Activated naive CD4-positive, alpha-beta T cell treated with anti-CD3 and anti-CD28 coated beads, Interleukin-2, amount 50 U/mL, for 72 hours (primary cell): ENCODE measurements around the gene SLC36A1. TPM values are rescaled to one million over a fixed set of nuclear protein-coding genes. Genes with fewer than 3 reads are reported as not detected.

Experiments
- ATAC-seq, 2 donors: fragments of 150-1000 bp; cut with Tn5 transposase; 2 replicates each; pipeline ENCODE4 v1.10.0; 2021; ENCODE audit warnings: mild to moderate bottlenecking in 2 of 2, moderate library complexity in 2 of 2
- DNase-seq, 2 donors: peaks; one replicate each; pipeline ENCODE4 v3.0.0; 2021 to 2022; ENCODE audit warnings: low spot score in 2 of 2
- H3K27ac Mint-ChIP-seq, 2 donors: one replicate each; pipeline ENCODE4 v1.8.0; 2022; ENCODE audit warnings: mild to moderate bottlenecking in 2 of 2, mixed read lengths in 2 of 2
- H3K36me3 Mint-ChIP-seq, 2 donors: one replicate each; pipeline ENCODE4 v1.8.0; 2022; ENCODE audit warnings: mixed read lengths in 2 of 2
- H3K9me3 Mint-ChIP-seq, 2 donors: one replicate each; pipeline ENCODE4 v1.8.0; 2022; ENCODE audit warnings: mixed read lengths in 2 of 2
- total RNA-seq, 2 donors: library from RNA; stranded (reverse); gene quantifications; one replicate each; pipeline ENCODE4 v1.2.3, GENCODE V29; 2022

The SLC36A1 gene
- total RNA-seq, 2 donors from 2014 or later: 5.0 to 7.8 TPM

GRCh38 chr5:151469386-151469785 lies 22.0 kb downstream of the SLC36A1 start:
- Mint-ChIP-seq H3K9me3 (no peaks in the 10 kb centered on the region), H3K27ac (no peak overlapping the region), H3K36me3 (peaks cover 0 to 24% of the 10 kb centered on the region in 2 donors)
- DNase-seq (no peak), ATAC-seq (no peak)

DNA sequence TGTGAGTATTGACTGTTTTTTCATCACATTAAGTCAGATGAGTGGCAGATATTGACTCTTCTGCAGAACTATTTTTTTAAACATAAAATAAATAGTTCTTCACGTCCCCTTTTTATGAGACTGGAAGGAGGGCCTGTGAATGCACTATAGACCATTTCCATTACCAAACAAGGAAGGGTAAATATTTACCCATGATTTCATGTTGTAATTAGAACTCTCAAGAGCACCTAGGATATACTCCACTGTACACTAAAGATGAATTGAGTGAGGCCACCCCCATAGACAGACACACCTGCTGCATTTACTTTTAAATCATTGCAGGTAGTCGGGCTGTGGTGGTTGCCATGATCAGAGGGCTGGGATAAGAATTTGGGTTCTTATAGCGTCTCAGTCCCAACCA lies 22.6 kb downstream of the SLC36A1 start:
- ATAC-seq (no peak), DNase-seq (no peak)
- Mint-ChIP-seq H3K27ac (no peak overlapping the region), H3K9me3 (no peaks in the 10 kb centered on the region), H3K36me3 (peaks cover 0 to 18% of the 10 kb centered on the region in 2 donors)

- H3K36me3 Mint-ChIP-seq: peaks cover 0 to 13% of the 10 kb centered on the region in 2 donors
- DNase-seq (no peak), ATAC-seq (no peak)
- no peaks in the 10 kb centered on the region for H3K9me3 Mint-ChIP-seq
- no peak overlapping the region for H3K27ac Mint-ChIP-seq
Observed at GRCh38 chr5:151470439-151470838, 23.0 kb downstream of the SLC36A1 start.

DNA sequence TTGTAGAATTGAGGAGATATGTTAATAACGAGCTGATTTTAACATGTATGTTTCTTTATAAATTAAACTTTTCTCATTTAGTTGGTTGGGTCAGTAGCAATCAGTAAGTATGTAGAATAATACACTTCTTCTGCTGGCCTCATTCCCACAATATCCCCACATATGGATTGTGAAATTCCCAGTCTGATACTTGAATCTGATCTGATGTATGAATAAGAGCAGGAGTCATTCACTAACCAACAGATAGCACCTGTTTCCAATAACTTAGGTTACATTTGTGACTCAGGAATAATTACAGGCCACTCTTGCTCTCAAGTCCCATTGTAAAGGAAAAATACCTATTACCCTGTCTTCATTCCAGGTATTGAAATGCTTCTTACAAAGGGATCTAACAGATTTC lies 23.9 kb downstream of the SLC36A1 start:
- H3K36me3 Mint-ChIP-seq: peaks cover 0 to 9% of the 10 kb centered on the region in 2 donors

DNA sequence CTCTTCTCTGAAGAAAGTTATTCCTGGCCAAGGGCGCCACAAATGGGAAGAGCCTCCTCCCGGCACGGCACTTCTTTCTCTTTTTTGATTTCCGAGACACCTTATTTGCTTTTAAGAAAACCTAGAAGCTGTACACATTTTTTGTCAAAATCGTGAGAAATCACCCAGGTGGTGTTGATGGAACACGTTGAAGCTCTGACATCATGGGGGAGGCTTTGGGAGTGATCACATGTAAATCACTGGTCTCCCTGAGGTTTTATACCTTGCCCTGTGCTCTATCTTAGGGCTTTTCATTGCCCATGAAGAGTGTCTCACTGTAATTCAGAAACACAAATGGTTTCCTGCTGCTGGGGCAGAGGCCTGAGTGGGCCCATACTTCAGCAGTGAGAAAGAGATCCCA lies 27.4 kb downstream of the SLC36A1 start:
- no peak overlapping the region for H3K27ac Mint-ChIP-seq
- no peaks in the 10 kb centered on the region for H3K36me3 Mint-ChIP-seq
- no peaks in the 10 kb centered on the region for H3K9me3 Mint-ChIP-seq
- ATAC-seq (no peak), DNase-seq (no peak)

More for the DNA sequence above, 23.9 kb downstream of the SLC36A1 start:
- Mint-ChIP-seq H3K27ac (no peak overlapping the region), H3K9me3 (no peaks in the 10 kb centered on the region)
- ATAC-seq: no peak
- DNase-seq: no peak

DNA sequence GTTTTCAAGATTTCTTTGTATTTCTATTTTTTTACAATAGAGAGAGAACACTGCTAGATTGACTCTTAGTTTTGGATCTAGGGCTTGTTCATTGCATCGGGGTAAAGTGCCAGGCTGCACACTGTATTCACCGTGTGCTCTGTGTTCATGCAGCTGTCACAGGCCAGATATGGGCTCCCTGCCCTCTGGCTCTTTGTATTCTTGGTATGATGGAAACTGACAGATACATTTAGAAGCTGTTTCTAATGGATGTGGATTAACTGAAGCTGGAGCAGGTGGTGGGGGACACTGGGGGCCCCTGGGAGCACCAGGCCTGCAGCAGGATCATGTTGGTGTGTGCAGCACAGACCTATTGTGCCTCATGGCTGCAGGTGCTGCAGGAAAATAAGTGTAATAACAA lies 28.0 kb downstream of the SLC36A1 start:
- H3K36me3 Mint-ChIP-seq: no peaks in the 10 kb centered on the region
- ATAC-seq: no peak
- H3K9me3 Mint-ChIP-seq: no peaks in the 10 kb centered on the region

DNA sequence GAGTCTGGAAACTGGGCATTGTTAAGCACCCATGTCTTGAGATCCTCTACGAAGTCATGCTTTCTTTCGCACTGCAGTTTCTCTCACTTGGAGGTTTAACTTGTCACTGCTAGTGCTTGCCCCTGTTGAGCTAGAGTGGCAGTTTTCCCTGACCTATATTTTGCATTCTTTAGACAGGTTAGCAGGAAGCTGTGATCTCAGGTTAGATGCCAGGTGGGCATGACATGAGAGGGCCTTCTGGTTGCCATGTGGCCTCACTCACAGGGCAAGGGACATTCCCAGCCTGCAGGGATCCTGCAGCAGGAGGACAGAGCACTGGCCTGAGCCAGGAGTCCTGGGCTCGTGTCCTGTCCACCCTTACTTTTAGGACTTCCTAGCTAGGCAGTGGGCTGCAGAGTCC lies 28.6 kb downstream of the SLC36A1 start:
- Mint-ChIP-seq H3K36me3 (no peaks in the 10 kb centered on the region), H3K27ac (no peak overlapping the region), H3K9me3 (no peaks in the 10 kb centered on the region)
- no peak for DNase-seq
- ATAC-seq: no peak

More for the DNA sequence above, 28.0 kb downstream of the SLC36A1 start:
- no peak overlapping the region for H3K27ac Mint-ChIP-seq
- DNase-seq: no peak

DNA sequence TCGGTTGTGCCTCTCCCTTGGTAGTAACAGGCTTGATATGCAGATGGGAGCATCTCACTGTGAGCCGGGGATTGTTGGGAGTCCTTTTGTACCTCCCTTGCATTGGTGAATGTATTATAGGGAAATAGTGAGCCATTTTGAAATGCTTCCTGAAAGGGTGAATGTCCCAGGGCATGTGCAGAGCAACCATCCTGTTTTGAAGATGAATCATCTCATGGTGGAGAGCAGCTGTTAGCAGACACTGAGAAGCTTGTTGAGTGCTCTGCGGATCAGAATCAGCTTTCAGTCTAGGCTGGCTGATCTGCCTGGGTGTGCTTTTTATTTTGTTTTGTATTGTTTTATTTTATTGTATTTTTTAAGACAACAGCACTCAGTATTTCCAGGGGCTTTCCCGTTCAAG lies 29.7 kb downstream of the SLC36A1 start:
- H3K36me3 Mint-ChIP-seq: no peaks in the 10 kb centered on the region

DNA sequence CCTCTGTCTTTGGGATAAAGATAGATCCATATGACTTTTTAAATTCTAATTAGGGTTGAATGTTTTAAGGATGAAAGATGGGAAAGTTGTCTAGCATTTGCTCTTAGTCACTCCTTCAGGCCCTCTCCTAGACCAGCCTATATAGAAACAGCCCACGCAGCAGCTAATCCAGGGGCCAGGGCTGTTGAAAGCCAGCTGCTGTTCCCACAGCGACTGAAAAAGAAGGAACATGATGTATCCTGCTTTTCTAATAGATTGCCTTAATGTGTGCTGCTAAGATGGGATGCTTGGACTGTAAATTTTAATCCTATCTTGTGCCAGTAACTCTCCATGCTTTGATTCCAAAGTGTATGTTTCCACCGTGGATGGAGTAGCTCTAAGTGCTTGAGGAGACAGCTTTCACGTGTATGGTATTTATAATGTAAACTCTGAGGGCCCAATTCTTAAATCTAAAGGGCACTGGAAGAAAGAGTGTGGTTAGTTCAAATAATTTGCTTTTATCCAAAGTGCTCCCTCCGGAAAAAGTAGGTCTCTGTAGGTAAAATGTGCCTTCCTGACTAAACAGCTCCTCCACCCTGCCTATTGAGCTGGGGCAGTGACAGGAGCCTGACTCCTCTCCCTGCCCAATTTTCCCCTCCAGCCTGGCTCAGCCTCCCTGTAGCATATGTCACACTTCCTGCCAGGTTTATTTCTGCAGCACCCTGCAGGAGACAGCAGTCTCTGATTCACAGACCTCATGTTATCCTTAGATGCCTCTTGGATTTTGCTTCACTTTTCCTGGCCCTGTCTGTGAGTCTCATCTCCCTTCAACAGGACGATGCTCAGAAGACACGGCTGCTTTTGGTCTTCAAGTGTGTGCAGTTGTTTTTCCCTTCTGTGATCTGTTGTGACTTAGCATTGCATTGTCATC lies 33.2 kb downstream of the SLC36A1 start:
- DNase-seq (no peak), ATAC-seq (no peak)
- no peaks in the 10 kb centered on the region for H3K36me3 Mint-ChIP-seq
- H3K27ac Mint-ChIP-seq: no peak overlapping the region
- H3K9me3 Mint-ChIP-seq: no peaks in the 10 kb centered on the region

More for the DNA sequence above, 29.7 kb downstream of the SLC36A1 start:
- H3K9me3 Mint-ChIP-seq: no peaks in the 10 kb centered on the region
- H3K27ac Mint-ChIP-seq: no peak overlapping the region
- ATAC-seq: no peak
- DNase-seq: no peak

- Mint-ChIP-seq H3K27ac (no peak overlapping the region), H3K9me3 (no peaks in the 10 kb centered on the region), H3K36me3 (no peaks in the 10 kb centered on the region)
- ATAC-seq (no peak), DNase-seq (no peak)
Observed at GRCh38 chr5:151483176-151483575, 35.8 kb downstream of the SLC36A1 start.

GRCh38 chr5:151483647-151484046 lies 36.2 kb downstream of the SLC36A1 start:
- H3K9me3 Mint-ChIP-seq: no peaks in the 10 kb centered on the region
- H3K36me3 Mint-ChIP-seq: no peaks in the 10 kb centered on the region
- ATAC-seq (no peak), DNase-seq (no peak)
- H3K27ac Mint-ChIP-seq: no peak overlapping the region

DNA sequence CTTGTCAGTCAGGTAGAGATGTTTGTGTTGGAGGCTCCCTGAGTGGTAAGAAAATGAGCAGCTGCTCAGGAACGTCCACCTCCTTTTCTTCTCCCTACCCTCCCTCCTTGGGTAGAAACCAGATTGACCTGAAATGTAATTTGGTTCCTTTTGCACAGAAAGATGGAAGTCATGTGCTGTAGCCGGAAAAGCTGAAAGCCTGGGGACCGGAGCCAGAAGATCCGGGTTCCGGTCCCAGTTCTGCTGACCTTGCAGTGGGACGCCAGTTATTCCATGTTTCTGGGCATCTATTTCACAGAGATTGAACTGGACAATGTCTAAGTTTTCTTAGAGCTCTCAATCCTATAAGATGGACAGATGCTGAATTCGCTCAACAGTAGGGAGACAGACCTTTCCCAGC lies 40.1 kb downstream of the SLC36A1 start:
- no peaks in the 10 kb centered on the region for H3K36me3 Mint-ChIP-seq
- no peak overlapping the region for H3K27ac Mint-ChIP-seq
- ATAC-seq (no peak), DNase-seq (no peak)
- H3K9me3 Mint-ChIP-seq: no peaks in the 10 kb centered on the region

GRCh38 chr5:151490627-151491026 lies 43.2 kb downstream of the SLC36A1 start:
- Mint-ChIP-seq H3K36me3 (no peaks in the 10 kb centered on the region), H3K27ac (no peak overlapping the region), H3K9me3 (no peaks in the 10 kb centered on the region)
- ATAC-seq (no peak), DNase-seq (no peak)

GRCh38 chr5:151491062-151491461 lies 43.7 kb downstream of the SLC36A1 start:
- H3K9me3 Mint-ChIP-seq: no peaks in the 10 kb centered on the region
- DNase-seq: no peak
- no peaks in the 10 kb centered on the region for H3K36me3 Mint-ChIP-seq
- H3K27ac Mint-ChIP-seq: no peak overlapping the region
- ATAC-seq: no peak

- no peak overlapping the region for H3K27ac Mint-ChIP-seq
- no peaks in the 10 kb centered on the region for H3K9me3 Mint-ChIP-seq
- ATAC-seq: peak; percentile 70 to 81
- no peak for DNase-seq
- H3K36me3 Mint-ChIP-seq: no peaks in the 10 kb centered on the region
Observed at GRCh38 chr5:151492729-151493128, 45.3 kb downstream of the SLC36A1 start.

GRCh38 chr5:151493665-151494064 lies 46.3 kb downstream of the SLC36A1 start:
- no peak for ATAC-seq
- no peaks in the 10 kb centered on the region for H3K36me3 Mint-ChIP-seq
- DNase-seq: no peak
- H3K27ac Mint-ChIP-seq: no peak overlapping the region
- H3K9me3 Mint-ChIP-seq: no peaks in the 10 kb centered on the region

DNA sequence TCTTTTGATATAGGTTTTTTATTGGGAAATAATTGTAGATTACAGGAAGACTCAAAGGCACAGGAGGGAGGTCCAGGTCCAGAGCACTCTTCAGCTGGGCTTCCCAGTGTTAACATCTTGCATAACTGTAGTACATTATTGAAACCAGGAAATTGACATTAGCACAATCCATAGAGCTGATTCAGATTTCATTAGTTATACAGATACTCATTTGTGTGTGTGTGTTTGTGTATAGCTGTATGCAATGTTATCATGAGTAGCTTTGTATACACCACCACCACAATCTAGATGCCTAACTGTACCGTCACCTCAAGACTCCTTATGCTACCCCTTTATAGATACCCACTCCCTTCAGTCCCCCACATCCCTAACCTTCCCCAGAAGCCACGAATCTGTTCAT lies 47.9 kb downstream of the SLC36A1 start:
- ATAC-seq (no peak), DNase-seq (no peak)
- H3K36me3 Mint-ChIP-seq: no peaks in the 10 kb centered on the region
- no peak overlapping the region for H3K27ac Mint-ChIP-seq
- no peaks in the 10 kb centered on the region for H3K9me3 Mint-ChIP-seq

DNA sequence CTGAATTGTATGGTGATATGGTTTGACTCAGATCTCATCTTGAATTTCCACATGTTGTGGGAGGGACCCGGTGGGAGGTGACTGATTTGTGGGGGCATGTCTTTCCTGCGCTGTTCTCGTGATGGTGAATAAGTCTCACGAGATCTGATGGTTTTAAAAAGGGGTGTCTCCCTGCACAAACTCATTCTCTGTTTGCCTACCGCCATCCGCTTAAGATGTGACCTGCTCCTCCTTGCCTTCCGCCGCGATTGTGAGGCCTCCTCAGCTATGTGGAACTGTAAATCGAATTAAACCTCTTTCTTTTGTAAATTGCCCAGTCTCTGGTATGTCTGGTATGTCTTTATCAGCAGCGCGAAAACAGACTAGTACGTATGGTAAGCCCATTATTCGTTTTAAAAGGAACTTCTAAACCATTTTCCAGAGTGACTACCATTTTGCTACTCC lies 48.7 kb downstream of the SLC36A1 start:
- H3K36me3 Mint-ChIP-seq: no peaks in the 10 kb centered on the region
- no peaks in the 10 kb centered on the region for H3K9me3 Mint-ChIP-seq
- ATAC-seq: no peak
- DNase-seq: no peak
- H3K27ac Mint-ChIP-seq: no peak overlapping the region
